Measurements from ENCODE around the gene ZNF525. TPM values are rescaled to one million over a fixed set of nuclear protein-coding genes. Genes with fewer than 3 reads are reported as not detected.
"Not testable (repeated sequence)": the region's sequence is repeated elsewhere in the genome, so short reads cannot be mapped to it uniquely, and the experiment has no call there.

The ZNF525 gene
- 3.4 and 3.9 TPM in 2 replicates for total RNA-seq (2014; rRNA removed; shearing (Covaris generic))

DNA sequence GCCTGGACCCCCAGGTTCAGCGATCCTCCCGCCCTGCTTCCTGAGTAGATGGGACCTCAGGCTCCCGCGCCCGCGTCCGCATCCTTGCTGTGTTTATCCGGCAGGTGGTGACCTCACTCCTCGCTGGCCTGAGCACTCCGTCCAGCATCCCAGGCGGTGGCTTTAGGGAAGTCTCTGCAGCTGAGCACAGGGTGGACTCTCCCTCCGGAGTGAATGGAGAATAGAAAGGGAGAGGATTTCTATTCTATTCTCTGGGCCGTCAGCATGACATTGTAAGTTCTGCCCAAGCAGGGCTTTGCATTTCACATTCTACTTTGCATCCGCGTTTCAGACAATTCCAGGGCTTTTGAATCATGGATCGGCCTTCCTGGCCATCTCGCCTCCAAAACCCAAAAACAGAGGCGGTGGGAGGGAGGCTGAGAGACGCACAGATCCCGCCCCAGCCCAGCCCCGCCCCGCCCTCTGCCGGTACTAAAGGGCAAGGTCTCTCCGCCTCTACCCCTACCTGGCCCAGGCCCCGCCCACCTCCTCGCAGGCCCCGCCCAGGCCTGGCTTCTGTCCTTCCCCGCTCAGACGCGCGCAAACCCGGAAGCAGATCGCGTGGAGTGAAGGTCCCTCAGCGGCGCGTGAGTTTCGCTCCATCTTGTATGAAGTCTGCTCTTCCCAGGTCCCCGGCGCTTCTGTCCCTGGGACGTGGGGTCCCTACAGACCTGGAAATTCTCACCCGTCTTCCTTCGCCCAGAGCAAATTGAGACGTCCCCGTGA, at the start of gene ZNF525:
Gene ZNF525, plus strand, starts transcription at position 572 of the 765 bp plus-strand sequence. CDS start 6,577 bp downstream, outside the sequence.
- peak; percentile 81 for DNase-seq (ENCODE audit: low spot score)

GRCh38 chr19:53328967-53329366, 36.5 kb upstream of the ZNF525 start:
- no peak for DNase-seq (ENCODE audit: low spot score)

DNA sequence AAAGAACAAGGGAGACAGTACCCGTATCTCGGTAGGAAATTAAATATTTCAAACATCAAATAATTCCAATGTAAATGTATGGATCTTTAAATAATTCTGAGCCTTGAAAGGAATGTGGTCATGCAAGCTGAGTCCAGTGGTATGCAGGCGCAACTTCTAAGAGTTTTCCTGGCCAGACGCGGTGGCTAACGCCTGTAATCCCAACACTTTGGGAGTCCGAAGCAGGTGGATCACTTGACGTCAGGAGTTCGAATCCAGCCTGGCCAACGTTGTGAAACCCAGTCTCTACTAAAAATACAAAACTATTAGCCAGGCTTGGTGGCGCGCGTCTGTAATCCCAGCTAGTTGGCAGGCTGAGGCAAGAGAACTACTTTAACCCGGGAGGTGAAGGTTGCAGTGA, 33.0 kb upstream of the ZNF525 start:
- DNase-seq (ENCODE audit: low spot score) = no peak

DNA sequence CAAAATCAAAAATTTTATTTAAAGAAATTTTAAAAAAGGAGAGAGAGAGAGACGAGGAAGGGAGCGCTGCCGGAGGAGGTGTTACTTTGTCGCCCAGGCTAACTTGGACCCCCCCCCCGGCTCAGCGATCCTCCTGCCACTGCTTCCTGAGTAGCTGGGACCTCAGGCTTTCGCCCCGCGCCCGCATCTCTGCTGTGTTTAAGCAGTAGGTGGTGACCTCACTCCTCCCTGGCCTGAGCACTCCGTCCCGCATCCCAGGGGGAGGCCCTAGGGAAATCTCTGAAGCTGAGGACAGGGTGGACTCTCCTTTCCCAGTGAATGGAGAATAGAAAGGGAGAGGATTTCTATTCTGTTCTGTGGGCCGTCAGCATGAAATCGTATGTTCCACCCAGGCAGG, 32.4 kb upstream of the ZNF525 start:
- DNase-seq (ENCODE audit: low spot score) = no peak

GRCh38 chr19:53333463-53334449, 31.7 kb upstream of the ZNF525 start, which contains the start of gene ZNF845:
TSS of gene ZNF845 (plus strand) at chr19:53333749. CDS start at chr19:53341308, 7,559 bp downstream.
- peak; percentile 97 for DNase-seq (ENCODE audit: low spot score)

- DNase-seq (ENCODE audit: low spot score) = not testable (repeated sequence)
These were observed 21.1 kb upstream of the ZNF525 start for GRCh38 chr19:53344403-53344802.

- no peak for DNase-seq (ENCODE audit: low spot score)
These were observed 9.8 kb upstream of the ZNF525 start for GRCh38 chr19:53355739-53356138.

GRCh38 chr19:53357821-53358581, 7.5 kb upstream of the ZNF525 start:
- no peak for DNase-seq (ENCODE audit: low spot score)

- DNase-seq (ENCODE audit: low spot score) = not testable (repeated sequence)
These were observed 5.4 kb upstream of the ZNF525 start for GRCh38 chr19:53360056-53360455.

DNA sequence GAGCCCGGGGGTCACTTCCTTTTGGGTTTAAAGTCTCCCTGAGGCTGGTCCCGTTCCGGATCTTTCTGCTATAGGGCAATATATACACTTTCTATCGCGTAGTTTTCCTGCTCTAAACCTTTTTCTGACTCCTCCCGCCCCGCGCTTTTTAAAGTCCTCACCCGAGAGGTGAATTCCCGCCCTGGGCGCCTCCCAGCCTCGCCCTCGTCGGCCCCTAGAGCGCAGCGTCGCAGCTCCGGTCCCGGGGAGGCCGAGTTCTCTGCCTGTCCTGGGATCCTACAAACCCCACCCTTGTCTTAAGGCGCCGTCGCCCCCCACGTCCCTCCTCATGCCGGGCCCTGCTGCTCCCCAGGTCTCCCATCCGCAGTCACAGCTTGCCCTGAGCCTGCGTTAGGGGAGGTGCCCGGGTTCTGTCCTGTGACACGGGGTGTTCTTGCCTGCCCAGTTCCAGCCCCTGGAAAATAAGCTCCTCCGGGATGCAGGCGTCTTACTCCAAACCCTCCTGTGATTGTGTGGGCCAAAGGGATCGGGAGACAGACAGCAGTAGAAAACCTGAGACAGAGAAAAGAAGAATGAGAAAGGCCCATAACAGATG, 491 bp downstream of the ZNF525 start:
- DNase-seq (ENCODE audit: low spot score) = peak; percentile 59

DNA sequence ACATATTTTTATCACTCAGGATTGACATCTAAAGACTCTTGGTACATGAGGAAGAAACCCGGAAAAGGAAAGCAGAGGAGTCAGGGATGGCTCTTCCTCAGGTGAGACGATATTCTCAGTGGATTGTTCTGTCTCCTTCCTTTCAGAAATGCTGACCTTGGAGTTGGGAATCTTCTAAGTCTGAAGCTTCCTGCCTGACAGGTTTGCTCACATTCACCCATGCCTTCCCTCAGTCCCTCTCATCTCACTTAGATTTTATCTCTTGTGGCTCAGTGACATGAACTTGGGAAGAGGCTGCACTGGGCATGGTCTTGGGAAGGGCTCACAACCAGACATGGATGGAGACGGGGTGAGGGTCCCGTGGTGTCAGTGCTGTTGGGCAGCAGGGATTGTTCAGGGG, 6.7 kb downstream of the ZNF525 start:
- no peak for DNase-seq (ENCODE audit: low spot score)

GRCh38 chr19:53374288-53374687, 8.8 kb downstream of the ZNF525 start:
- no peak for DNase-seq (ENCODE audit: low spot score)

DNA sequence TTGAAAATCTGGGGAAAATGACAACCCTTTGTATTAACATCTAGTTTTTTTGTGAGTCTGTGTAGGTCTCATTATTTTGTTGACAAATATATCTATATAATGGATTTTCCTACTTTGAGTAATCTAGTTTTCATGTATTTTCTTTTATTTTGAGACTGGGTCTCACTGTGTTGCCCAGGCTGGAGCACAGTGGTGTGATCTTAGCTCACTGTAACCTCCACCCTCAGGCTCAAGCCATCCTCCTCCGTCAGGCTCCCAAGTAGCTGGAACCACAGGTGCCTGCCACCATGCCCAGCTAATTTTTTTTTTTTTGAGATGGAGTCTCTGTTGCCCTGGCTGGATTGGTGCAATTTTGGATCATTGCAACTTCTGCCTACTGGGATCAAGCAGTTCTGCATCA, 9.2 kb downstream of the ZNF525 start:
- no peak for DNase-seq (ENCODE audit: low spot score)

- no peak for DNase-seq (ENCODE audit: low spot score)
These were observed 15.9 kb downstream of the ZNF525 start for GRCh38 chr19:53381376-53381775.

- DNase-seq (ENCODE audit: low spot score) = no peak
These were observed 22.7 kb downstream of the ZNF525 start for GRCh38 chr19:53388168-53388567.

GRCh38 chr19:53388904-53389303, 23.4 kb downstream of the ZNF525 start:
- DNase-seq (ENCODE audit: low spot score) = no peak

DNA sequence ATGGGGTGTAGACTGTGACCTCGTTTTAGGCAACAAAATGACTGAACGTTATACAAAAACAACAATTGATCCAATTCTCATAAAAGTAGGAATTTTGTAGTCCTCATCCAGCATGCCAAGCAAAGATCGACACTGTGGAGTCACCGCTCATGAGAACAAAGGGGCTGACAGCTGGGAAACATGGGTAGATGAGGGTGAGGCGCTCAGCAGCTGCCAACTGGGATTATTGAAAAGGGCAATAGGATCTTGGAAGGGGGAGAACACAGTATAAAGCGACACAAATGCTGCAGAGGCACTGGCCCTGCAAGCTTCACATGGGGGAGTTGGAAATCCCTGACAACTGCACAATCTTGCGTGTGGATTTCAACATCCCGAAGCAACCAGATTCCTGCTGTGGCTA, 24.1 kb downstream of the ZNF525 start:
- no peak for DNase-seq (ENCODE audit: low spot score)

GRCh38 chr19:53389978-53390377, 24.5 kb downstream of the ZNF525 start:
- DNase-seq (ENCODE audit: low spot score) = no peak

GRCh38 chr19:53394522-53394973, 29.0 kb downstream of the ZNF525 start:
- DNase-seq (ENCODE audit: low spot score) = no peak

DNA sequence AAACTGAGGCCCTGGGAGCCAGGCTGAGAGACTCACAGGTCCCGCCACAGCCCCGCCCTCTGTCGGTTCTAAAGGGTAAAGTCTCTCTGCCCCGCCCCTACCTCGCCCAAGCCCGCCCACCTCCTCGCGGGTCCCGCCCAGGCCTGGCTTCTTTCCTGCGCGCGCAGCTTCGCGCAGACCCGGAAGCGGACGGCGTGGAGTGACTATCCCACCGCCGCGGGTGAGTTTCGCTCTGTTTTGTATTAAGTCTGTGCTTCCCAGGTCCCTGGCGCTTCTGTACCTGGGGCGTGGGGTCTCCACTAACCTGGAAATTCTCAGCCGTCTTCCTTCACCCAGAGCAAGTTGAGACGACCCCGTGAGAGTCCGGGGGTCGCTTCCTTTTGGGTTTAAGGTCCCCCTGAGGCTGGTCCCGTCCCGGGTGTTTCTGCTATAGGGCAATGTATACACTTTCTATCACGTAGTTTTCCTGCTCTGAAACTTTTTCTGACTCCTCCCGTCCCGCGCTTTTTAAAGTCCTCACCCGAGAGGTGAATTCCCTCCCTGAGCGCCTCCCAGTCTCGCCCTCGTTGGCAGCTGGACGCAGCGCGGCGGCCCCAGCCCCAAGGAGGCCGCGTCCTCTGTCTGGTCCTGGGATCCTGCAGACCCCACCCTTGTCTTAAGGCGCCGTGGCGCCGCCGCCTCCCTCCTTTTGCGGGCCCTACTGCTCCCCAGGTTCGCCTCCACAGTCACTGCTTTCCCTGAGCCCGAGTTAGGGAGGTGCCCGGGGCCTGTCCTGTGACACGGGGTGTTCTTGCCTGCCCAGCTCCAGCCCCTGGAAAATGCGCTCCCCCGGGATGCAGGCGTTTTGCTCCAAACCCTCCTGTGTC, 29.7 kb downstream of the ZNF525 start, which contains the start of gene ZNF765:
Gene ZNF765, plus strand, starts transcription at position 176 of the 866 bp plus-strand sequence. CDS start 2,867 bp downstream, outside the sequence.
- peak; percentile 97 for DNase-seq (ENCODE audit: low spot score)

Data from HT-29 (cell line).